BJ (cell line): Measurements from ENCODE around the gene PARPBP. TPM values are rescaled to one million over a fixed set of nuclear protein-coding genes. Genes with fewer than 3 reads are reported as not detected.
"Not testable (repeated sequence)": the region's sequence is repeated elsewhere in the genome, so short reads cannot be mapped to it uniquely, and the experiment has no call there.

ENCODE experiments used
- CTCF ChIA-PET: fragments of 350-600 bp; formaldehyde crosslinking; extraction: SDS; loops from one replicate; lab custom pipeline; 2021; ENCODE audit warnings: antibody characterized with exemption, inconsistent platforms; lab: Yijun Ruan, JAX
- POLR2A ChIA-PET: fragments of 300-600 bp; sonication (Branson Sonifier 250); formaldehyde crosslinking; extraction: SDS; loops from one replicate; lab custom pipeline; 2021; ENCODE audit warnings: antibody characterized with exemption; lab: Charles Lee
- DNase-seq: peaks from one replicate; pipeline ENCODE4 v3.0.0-alpha.2; 2011; ENCODE audit warnings: low read depth
- H3K27me3 ChIP-seq: 2 replicates; pipeline ENCODE4 v1.6.0; 2011; ENCODE audit warnings: low read length; ENCODE audit not compliant: control insufficient read depth, insufficient read depth
- H3K36me3 ChIP-seq: 2 replicates; pipeline ENCODE4 v1.5.1; 2011; ENCODE audit warnings: low read length; ENCODE audit not compliant: control insufficient read depth, insufficient read depth
- H3K4me3 ChIP-seq: 2 replicates; pipeline ENCODE4 v1.5.1; 2011; ENCODE audit warnings: low read depth, mild to moderate bottlenecking, control low read depth, low read length
- CTCF ChIP-seq: IDR thresholded peaks from 2 replicates; pipeline ENCODE4 v1.5.1; 2011; ENCODE audit warnings: low read depth, mild to moderate bottlenecking, control low read depth, inconsistent platforms, low read length, moderate library complexity; ENCODE audit not compliant: insufficient read depth
- polyA plus RNA-seq: library from polyadenylated mRNA; depleted of rRNA; stranded (reverse); fragments of >200 nt; gene quantifications from 2 replicates; pipeline ENCODE4 v1.2.3, GENCODE V29; 2011

The PARPBP gene
- polyA plus RNA-seq, 1 experiment: 3.9 TPM

DNA sequence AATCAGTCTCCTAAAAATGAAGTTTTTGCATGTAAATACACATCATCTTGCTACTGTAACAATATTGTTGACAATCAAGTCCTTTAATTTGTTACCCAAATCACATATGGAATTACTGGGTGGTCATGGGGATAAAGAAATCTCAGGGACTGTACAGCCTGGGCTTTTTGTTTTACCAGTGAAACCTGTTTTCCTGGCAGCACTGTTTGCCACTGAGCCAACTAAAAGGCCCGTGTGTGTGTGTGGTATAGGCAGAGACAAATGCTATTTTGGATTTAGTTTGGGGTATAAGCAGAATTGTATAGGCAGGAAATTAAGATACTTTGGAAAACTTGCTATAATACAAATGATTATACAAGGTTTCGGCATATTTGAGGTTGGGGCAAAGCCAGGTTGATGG, 5.8 kb upstream of the PARPBP start:
- CTCF ChIA-PET: no interaction called here
- no peak for DNase-seq
- POLR2A ChIA-PET: no interaction called here
- no peak for TF ChIP-seq CTCF
- no peaks in the 10 kb centered on the region for H3K36me3 ChIP-seq
- H3K27me3 ChIP-seq: no peaks in the 10 kb centered on the region
- H3K4me3 ChIP-seq: no peak overlapping the region

- H3K27me3 ChIP-seq: no peaks in the 10 kb centered on the region
- DNase-seq: no peak
- CTCF ChIA-PET: no interaction called here
- H3K36me3 ChIP-seq: no peaks in the 10 kb centered on the region
- POLR2A ChIA-PET: no interaction called here
- no peak for TF ChIP-seq CTCF
- no peak overlapping the region for H3K4me3 ChIP-seq
Measured at GRCh38 chr12:102116392-102116791, 3.6 kb upstream of the PARPBP start.

DNA sequence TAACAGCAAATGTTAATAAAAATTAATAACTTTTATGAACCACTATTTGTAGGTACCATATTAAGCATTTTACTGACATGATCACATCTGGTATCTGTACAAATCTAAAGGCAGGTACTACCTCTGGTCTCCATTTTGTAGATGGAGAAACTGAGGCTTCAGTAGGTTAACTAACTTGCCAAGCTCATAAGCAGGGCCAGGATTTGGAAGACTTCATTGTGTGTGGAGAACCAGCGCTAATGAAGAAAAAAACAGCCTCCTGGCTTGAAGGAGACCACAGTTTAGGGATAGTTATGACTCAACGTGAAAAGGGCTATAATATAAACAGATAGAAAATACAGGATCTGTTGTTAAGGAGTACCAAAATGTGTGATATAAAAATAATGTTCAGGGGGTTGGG, 1.1 kb upstream of the PARPBP start:
- CTCF ChIA-PET: interaction anchor here (1.0 kb wide), 1 partner anchor 20 kb away, joined by 3 read pairs; no protein-coding TSS in a partner anchor

DNA sequence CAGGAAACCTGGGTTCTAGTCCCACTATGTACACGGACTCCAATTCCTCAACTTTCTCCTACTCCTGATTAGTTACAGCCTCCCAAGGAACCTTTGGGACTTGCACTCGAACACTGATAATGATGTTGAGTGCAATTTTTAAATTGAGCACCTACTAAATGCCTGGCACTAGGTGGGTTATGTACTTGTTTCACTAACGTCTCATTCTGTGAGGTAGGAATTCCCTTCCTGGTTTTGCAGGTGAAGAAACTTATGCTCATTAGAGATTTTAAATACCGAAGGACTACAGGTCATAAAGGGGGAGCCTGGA, 536 bp downstream of the PARPBP start:
- no peak for DNase-seq
- TF ChIP-seq CTCF: no peak
- peak overlapping the region; percentile 68 for H3K4me3 ChIP-seq
- ChIA-PET CTCF (interaction anchor here (0.6 kb wide), 1 partner anchor 9 kb away, joined by 3 read pairs; no protein-coding TSS in a partner anchor), POLR2A (no interaction called here)
- no peaks in the 10 kb centered on the region for H3K36me3 ChIP-seq
- no peaks in the 10 kb centered on the region for H3K27me3 ChIP-seq

More for the DNA sequence above, 1.1 kb upstream of the PARPBP start:
- no peak overlapping the region for H3K4me3 ChIP-seq
- TF ChIP-seq CTCF: no peak
- POLR2A ChIA-PET: interaction anchor here (1.0 kb wide), 1 partner anchor 551 kb away, joined by 3 read pairs; no protein-coding TSS in a partner anchor
- H3K27me3 ChIP-seq: no peaks in the 10 kb centered on the region
- no peaks in the 10 kb centered on the region for H3K36me3 ChIP-seq
- no peak for DNase-seq

GRCh38 chr12:102120886-102121285, 903 bp downstream of the PARPBP start:
- DNase-seq: no peak
- no peak for TF ChIP-seq CTCF
- H3K27me3 ChIP-seq: no peaks in the 10 kb centered on the region
- no peaks in the 10 kb centered on the region; the same call in 1 of the 2 replicates for H3K36me3 ChIP-seq
- peak overlapping the region; percentile 68 for H3K4me3 ChIP-seq
- ChIA-PET CTCF (interaction anchor here (0.6 to 1.0 kb wide), 2 partner anchors 9 to 758 kb away, joined by 3 to 4 read pairs; no protein-coding TSS in a partner anchor), POLR2A (no interaction called here)

GRCh38 chr12:102121328-102121727, 1.3 kb downstream of the PARPBP start:
- CTCF ChIA-PET: interaction anchor here (0.6 to 1.0 kb wide), 3 partner anchors 8 to 770 kb away, joined by 3 to 4 read pairs (median 3); no protein-coding TSS in a partner anchor
- H3K27me3 ChIP-seq, H3K36me3 ChIP-seq, POLR2A ChIA-PET, DNase-seq, H3K4me3 ChIP-seq: not testable (repeated sequence)

DNA sequence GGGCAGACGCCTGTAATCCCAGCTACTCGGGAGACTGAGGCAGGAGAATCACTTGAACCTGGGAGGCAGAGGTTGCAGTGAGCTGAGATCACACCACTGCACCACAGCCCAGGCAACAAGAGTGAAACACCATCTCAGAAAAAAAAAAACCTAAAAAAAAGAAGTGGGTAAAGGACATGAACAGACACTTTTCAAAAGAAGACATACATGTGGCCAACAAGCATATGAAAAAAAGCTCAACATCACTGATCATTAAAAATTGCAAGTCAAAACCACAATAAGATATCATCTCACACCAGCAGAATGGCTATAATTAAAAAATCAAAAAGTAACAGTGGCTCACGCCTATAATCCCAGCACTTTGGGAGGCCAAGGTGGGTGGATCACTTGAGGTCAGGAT, 10.7 kb downstream of the PARPBP start:
- H3K27me3 ChIP-seq, H3K36me3 ChIP-seq, H3K4me3 ChIP-seq, DNase-seq, CTCF ChIA-PET: not testable (repeated sequence)
- POLR2A ChIA-PET: interaction anchor here (0.6 kb wide), 1 partner anchor 33 kb away, joined by 4 read pairs; no protein-coding TSS in a partner anchor

DNA sequence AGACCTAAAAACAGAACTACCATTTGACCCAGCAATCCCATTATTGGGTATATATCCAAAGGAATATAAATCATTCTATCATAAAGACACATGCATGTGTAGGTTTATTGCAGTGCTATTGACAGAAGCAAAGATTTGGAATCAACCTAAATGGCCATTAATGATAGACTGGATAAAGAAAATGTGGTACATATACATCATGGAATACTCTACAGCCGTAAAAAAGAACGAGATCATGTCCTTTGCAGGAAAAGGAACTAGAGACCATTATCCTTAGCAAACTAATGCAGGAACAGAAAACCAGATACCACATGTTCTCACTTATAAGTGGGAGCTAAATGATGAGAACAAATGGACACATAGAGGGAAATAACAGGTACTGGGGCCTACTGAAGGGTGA, 11.5 kb downstream of the PARPBP start:
- H3K27me3 ChIP-seq, POLR2A ChIA-PET, H3K4me3 ChIP-seq, H3K36me3 ChIP-seq, DNase-seq, CTCF ChIA-PET: not testable (repeated sequence)
